Measurements from ENCODE around the gene CHD6.

CHD6 gene

DNA sequence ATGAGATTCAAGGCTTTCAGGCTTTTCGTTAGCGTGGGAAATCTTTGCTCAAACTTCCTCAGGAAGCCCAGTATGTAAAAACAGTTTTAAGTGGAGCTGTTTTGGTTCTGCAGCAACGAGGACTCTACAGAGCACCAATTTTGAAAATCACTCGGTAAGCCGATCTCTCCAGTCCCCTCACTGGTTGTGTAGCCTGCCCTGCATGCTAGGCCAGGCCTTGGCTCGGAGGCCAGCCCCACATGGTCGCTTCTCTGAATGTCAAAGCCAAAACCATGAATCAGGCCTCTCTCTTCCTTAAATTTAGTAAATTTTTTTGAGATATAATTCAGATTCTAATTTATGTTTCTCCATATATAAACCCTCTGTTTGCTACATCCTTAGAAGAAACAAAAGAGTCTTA lies 108.0 kb downstream of the CHD6 start:
- TF ChIP-seq, protein P1, sequence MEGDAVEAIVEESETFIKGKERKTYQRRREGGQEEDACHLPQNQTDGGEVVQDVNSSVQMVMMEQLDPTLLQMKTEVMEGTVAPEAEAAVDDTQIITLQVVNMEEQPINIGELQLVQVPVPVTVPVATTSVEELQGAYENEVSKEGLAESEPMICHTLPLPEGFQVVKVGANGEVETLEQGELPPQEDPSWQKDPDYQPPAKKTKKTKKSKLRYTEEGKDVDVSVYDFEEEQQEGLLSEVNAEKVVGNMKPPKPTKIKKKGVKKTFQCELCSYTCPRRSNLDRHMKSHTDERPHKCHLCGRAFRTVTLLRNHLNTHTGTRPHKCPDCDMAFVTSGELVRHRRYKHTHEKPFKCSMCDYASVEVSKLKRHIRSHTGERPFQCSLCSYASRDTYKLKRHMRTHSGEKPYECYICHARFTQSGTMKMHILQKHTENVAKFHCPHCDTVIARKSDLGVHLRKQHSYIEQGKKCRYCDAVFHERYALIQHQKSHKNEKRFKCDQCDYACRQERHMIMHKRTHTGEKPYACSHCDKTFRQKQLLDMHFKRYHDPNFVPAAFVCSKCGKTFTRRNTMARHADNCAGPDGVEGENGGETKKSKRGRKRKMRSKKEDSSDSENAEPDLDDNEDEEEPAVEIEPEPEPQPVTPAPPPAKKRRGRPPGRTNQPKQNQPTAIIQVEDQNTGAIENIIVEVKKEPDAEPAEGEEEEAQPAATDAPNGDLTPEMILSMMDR (conservative IDR thresholded peaks at IDR 0.05; ENCODE audit: low read depth), result no peak
- POLR2A ChIA-PET (ENCODE audit: low non-redundant PET), result no interaction called here
- no peak for DNase-seq (ENCODE audit: low spot score)
- CTCF ChIA-PET, result no interaction called here
- H3K27ac ChIP-seq, result no peak overlapping the region

DNA sequence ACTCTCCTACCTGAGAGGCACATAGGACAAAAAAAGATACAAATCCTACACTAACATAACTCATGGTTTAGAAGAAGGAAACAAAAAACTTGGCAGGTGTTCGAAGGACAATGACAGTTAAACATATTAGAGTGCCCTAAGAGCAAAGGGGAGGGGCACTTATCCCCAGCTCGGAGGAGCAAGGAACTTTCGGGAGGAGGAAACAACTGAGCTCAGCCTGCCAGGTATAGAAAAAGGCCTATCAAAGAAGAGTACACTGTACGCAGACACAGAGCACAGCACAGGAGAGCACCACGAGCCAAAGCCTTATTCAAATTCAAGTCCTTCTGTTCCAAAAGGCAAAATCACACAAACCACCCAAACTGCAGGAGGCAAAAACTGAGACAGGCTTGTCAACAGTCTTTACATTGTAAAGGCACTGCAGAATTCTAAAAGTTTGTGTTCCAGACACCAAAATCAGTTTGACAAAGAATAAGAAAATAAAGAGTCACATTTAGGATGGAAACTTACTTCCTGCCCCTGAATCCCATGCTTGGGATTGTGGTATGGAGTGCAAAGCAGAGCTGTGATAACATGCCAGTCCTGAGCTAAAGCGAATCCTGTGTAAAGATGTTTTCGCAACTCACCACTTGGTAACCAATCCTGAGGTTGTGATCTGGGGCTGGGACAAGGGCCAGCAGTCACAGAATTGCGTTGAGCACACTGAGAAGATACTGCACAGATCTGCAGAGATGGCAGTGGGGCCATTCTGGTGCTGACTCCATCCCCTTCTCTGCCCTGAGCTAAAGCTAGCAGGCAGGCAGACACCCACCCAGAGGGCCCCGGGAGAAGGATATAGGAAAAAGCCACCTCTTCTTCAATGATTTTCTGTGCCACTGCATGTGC lies 108.6 kb downstream of the CHD6 start:
- H3K27ac ChIP-seq, result no peak overlapping the region
- DNase-seq (ENCODE audit: low spot score), result no peak
- ChIA-PET CTCF (no interaction called here), POLR2A (ENCODE audit: low non-redundant PET) (no interaction called here)
- TF ChIP-seq, protein P1 (conservative IDR thresholded peaks at IDR 0.05; ENCODE audit: low read depth), result no peak

DNA sequence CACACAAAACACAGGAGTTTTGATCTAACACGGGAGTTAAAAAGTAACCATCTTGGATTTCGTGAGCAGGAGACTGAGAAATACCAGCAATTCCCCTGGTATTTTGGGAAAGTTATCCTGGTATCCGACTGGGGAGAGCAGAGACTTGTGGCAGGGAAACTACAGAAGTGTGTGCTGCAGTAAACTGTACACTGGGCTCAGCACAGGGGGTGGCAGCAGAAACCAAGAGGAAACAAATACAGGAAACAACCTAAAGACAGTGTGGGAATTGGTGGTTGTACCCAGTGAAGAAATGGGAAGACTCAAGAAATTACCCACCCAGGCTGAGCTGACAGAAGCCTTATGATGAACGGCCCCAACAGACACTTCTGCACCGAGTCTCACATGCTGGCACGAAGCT lies 109.8 kb downstream of the CHD6 start:
- TF ChIP-seq, protein P1 (conservative IDR thresholded peaks at IDR 0.05; ENCODE audit: low read depth), result no peak
- CTCF ChIA-PET, result no interaction called here
- POLR2A ChIA-PET (ENCODE audit: low non-redundant PET), result no interaction called here
- H3K27ac ChIP-seq, result no peak overlapping the region
- DNase-seq (ENCODE audit: low spot score), result no peak

DNA sequence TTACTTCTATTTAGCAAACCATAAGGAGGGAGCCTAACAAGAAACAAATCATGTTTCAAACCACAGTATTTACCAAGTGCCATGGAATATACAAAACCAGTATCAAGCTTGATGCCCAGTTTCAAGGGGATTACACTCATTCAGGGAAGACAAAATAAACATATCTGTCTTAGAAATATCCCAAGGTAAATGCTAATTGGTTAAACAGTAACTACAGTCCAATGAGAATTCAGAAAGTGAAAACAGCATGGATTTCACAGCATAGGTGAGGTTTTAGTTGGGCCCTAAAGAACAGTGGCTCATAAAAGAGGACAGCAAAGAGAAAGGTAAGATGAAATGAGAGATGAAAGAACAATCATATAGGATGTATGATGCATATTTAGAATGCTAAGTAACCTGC lies 110.3 kb downstream of the CHD6 start:
- no peak overlapping the region for H3K27ac ChIP-seq
- POLR2A ChIA-PET (ENCODE audit: low non-redundant PET), result no interaction called here
- DNase-seq (ENCODE audit: low spot score), result no peak
- TF ChIP-seq, protein P1 (conservative IDR thresholded peaks at IDR 0.05; ENCODE audit: low read depth), result no peak
- CTCF ChIA-PET, result interaction anchor here (0.6 kb wide), 1 partner anchor 641 kb away, joined by 3 read pairs; no protein-coding TSS in a partner anchor

DNA sequence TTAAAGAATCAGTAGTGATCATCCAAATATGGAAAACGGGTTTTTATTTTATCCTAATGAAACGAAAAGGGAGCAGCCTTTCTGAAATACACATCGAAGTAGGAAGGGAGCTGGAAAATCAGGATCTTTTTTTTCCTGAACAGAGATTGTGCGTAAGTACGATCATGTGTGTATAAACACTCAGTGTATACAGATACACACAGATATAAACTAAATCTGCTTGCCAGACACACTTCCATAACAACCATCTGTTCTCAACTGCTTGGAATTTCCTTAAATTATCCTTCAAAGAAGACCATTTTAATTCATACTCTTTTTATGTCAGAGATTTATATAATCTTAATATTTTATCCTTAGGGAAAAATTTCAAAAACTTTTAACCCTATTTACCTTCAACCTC lies 110.7 kb downstream of the CHD6 start:
- CTCF ChIA-PET, result interaction anchor here (0.6 kb wide), 1 partner anchor 641 kb away, joined by 3 read pairs; no protein-coding TSS in a partner anchor
- POLR2A ChIA-PET (ENCODE audit: low non-redundant PET), result no interaction called here
- H3K27ac ChIP-seq, result no peak overlapping the region
- DNase-seq (ENCODE audit: low spot score), result no peak
- TF ChIP-seq, protein P1 (conservative IDR thresholded peaks at IDR 0.05; ENCODE audit: low read depth), result no peak

DNA sequence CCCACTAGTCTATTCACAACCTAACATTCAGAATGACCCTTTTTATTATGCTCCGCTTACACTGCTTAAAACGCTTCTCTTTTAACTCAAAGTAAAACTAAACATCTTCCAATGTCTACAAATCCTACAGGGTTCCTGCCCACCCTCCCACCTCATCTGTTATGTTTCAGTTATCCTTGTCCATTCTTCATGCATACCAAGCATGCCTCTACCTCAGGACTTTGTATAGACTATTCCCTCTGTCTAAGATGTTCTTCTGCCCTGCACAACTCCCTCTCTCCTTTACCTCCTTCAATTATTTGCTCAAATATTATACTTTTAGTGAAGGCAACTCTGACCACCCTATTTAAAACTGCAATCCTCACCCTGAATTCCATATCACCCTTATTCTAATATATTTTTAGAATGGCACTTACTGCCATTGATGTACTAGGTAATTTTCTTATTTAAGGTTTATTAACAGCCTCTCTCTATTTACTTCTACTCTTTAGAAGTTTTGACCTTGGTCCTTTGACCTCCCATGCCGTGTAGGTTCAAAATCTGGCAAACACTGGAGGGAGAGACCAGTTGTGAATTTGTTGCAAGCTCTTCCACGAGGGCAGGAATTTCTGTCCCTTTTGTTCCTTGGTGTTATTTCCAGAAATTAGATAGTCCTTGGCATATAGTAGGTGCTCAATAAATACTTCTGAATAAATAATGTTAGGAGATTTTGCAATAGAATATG lies 111.8 kb downstream of the CHD6 start:
- TF ChIP-seq, protein P1 (conservative IDR thresholded peaks at IDR 0.05; ENCODE audit: low read depth), result no peak
- ChIA-PET POLR2A (ENCODE audit: low non-redundant PET) (no interaction called here), CTCF (no interaction called here)
- no peak overlapping the region for H3K27ac ChIP-seq
- no peak for DNase-seq (ENCODE audit: low spot score)
